ENCODE results near the gene SOBP.

The SOBP gene

DNA sequence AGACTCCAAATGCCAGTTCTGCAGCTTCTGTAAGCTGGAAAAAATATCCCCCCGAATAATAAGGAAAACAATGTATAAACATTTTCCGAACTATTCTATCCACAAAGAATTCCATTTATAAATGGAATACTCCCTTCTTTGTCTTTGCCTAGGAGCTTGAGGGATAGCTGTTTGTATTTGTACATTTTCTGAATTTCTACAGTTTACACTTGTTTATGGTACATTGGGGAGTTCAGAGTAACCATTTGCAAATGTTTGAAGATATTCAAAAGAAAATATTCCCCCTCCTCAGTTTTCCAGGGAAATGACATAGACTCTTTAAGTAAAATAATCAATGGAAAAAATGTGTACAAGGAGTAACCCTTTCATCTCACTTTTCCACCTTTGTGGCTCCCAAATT is 149.6 kb downstream of the SOBP start:
- DNase-seq (ENCODE audit: low spot score) = no peak

DNA sequence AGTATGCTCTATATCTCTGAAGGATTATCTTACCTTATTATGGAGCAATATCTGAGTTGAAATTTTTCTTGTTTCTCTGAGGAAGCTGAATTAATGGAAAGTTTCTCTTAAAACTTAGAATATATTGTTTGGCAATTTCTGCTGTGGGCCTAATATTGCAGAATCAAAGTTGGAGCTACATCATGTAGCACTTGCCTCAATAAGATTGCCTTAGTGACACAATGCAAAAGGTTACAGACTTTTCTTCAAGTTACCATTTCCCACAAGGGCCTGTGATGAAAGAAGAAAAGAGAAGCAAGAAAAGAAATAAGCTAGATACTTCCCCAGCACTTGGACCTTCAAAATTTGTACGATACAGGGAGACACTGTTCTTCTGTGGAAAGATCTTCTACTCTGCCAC is 151.2 kb downstream of the SOBP start:
- no peak for DNase-seq (ENCODE audit: low spot score)

DNA sequence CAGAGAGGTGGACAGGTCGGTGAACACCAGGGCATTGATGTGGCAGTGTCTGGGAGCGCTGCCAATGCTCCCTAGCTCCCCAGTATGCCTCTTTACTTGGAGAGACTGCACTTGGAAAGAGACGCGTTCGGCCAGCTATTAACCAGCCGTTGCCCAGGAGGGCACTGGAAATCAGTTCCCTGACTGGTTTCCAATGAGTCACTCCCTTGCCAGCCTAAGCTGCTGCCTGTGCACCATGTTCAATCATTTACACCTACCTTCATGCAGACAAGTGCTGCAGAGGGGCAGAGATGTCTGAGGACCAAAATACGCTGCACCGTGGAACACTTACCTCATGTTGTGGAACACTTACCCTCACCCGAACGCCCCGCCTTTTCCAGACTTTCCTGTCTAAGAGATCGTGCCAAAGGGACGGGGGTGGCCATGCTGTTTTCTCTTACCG is 151.6 kb downstream of the SOBP start:
- DNase-seq (ENCODE audit: low spot score) = no peak

DNA sequence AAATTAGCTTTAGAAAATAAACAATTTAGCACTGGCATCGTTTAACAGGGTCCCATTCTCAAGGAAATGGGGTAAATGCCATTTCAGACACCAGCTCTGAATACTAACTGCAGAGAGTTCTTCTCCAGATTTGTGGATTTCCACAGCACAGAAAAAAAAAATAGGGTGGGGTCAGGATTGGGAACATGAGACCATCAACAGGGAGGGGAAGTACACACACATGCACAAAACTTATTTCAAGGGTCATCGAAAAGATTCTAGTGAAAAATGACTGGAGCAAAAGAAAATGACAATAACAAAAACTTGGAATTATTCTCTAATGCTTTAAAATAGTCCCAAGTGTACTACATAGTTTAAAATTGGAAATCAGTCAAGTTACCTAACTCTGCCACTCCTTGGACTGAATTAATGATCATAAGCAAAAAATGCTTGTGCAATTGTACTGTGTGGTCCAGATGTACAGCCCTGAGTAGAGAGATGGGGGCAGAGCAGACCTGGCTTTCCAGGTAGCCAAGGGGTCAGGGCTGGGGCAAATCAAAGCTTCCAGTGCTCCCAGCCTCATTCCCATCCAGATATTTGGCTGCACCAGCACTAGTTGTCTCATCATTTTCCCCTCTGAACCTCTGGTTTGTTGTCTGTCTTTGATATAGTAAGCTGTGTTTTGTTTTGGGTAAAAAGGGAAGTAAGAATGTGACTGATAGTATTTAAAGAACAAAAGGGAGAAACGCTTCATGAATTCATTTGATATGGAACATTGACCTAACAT is 152.4 kb downstream of the SOBP start:
- no peak for DNase-seq (ENCODE audit: low spot score)

- no peak for DNase-seq (ENCODE audit: low spot score)
Measured at GRCh38 chr6:107642861-107643328, 153.0 kb downstream of the SOBP start.

GRCh38 chr6:107644513-107644912 is 154.6 kb downstream of the SOBP start:
- DNase-seq (ENCODE audit: low spot score) = no peak

DNA sequence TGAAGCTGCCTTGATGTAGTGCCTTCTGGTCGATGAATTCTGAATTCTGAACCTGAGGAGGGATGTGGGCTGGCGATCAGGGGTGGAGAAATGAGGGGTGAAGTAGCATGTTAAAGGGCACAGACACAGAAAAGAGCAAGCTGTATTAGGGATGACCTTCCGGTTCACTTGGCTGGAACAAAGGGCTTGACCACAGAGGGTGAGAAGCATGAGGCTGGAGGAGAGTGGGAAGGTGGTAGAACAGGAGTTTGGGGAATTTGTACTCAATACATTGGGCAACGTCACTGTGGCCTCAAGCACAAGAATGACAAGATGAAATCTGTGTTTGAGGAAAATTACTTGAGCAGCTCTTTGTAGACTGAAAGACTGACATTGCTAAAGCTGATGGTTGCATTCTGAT is 155.8 kb downstream of the SOBP start:
- DNase-seq (ENCODE audit: low spot score) = no peak

- no peak for DNase-seq (ENCODE audit: low spot score)
Measured at GRCh38 chr6:107646176-107646575, 156.3 kb downstream of the SOBP start.

- DNase-seq (ENCODE audit: low spot score) = no peak
Measured at GRCh38 chr6:107646776-107647438, 157.0 kb downstream of the SOBP start.

- DNase-seq (ENCODE audit: low spot score) = no peak
Measured at GRCh38 chr6:107647439-107647948, 157.6 kb downstream of the SOBP start.

DNA sequence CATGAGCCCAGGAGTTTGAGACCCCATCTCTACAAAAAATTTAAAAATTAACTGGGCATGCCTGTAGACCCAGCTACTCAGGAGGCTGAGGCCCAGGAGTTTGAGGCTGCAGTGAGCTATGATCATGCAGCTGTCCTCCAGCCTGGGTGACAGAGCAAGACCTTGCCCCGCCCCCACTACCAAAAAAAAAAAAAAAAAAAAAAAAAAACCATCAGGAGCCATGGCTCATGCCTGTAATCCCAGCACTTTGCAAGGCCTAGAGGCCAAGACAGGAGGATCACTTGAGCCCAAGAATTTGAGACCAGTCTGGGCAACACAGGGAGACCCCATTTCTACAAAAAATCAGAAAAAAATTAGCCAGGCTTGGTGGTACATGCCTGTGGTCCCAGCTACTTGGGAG is 159.1 kb downstream of the SOBP start:
- DNase-seq (ENCODE audit: low spot score) = no peak

GRCh38 chr6:107652526-107653182 is 162.7 kb downstream of the SOBP start:
- no peak for DNase-seq (ENCODE audit: low spot score)

DNA sequence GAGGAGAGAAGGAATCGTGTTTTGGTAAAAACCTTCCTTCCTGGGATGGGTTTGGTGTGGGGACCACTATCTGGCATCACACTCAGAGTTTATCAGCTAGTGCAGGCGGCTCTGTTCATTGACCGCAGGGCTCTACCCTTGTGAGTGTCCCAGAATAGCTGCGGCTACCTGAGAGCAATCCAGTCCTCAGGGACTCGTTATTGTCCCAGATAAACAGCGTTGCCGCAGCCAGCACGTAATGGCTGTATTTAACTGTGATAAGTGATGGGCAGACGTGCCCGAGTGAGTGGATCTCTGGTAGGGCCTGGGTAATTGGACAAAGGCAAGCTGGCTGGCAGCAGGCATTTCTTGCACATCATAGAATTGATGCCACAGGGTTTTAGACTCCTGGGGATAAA is 163.3 kb downstream of the SOBP start:
- DNase-seq (ENCODE audit: low spot score) = no peak

GRCh38 chr6:107653861-107654394 is 164.0 kb downstream of the SOBP start:
- DNase-seq (ENCODE audit: low spot score) = no peak

GRCh38 chr6:107654764-107655163 is 164.8 kb downstream of the SOBP start:
- DNase-seq (ENCODE audit: low spot score) = no peak

DNA sequence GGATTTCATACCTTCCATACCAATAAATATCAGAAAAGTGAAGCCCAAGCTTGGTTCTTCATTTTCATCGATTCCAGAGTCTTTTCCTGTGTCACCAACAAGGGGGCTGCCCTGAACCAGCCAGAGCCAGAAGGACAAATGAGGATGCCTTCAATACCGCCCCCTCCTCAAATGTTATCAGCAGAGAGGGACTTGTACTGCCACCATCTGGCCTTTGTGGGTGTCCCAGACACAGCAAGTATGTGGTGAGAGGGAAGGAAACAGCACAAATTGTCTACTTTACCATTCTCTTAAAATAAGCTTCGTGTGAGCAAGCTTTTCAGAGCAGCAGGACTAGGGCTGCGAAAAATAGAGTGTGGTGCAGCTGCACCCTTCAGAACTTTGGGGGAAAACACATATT is 165.3 kb downstream of the SOBP start:
- DNase-seq (ENCODE audit: low spot score) = no peak

- DNase-seq (ENCODE audit: low spot score) = no peak
Measured at GRCh38 chr6:107655864-107656263, 165.9 kb downstream of the SOBP start.

DNA sequence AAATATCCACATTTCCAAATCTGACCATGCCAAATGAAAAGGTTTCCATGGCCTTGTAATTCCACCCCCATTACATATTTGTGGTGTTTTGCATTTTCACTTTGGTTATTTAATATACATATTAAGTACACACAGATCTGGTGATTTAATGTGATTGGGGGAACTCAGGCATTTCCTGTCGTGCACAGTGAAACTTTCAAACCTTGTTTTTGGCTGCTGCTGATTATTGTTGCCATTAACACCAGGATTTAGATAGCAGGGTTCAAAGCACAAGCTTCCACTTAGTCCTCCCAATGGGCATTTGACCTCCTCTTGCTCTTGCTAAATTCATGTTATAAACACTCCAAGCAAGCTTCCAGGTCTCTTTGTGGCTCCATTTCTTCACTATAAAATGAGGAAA is 166.5 kb downstream of the SOBP start:
- DNase-seq (ENCODE audit: low spot score) = no peak

- DNase-seq (ENCODE audit: low spot score) = no peak
Measured at GRCh38 chr6:107656883-107657282, 167.0 kb downstream of the SOBP start.

- no peak for DNase-seq (ENCODE audit: low spot score)
Measured at GRCh38 chr6:107657373-107657754, 167.4 kb downstream of the SOBP start.

DNA sequence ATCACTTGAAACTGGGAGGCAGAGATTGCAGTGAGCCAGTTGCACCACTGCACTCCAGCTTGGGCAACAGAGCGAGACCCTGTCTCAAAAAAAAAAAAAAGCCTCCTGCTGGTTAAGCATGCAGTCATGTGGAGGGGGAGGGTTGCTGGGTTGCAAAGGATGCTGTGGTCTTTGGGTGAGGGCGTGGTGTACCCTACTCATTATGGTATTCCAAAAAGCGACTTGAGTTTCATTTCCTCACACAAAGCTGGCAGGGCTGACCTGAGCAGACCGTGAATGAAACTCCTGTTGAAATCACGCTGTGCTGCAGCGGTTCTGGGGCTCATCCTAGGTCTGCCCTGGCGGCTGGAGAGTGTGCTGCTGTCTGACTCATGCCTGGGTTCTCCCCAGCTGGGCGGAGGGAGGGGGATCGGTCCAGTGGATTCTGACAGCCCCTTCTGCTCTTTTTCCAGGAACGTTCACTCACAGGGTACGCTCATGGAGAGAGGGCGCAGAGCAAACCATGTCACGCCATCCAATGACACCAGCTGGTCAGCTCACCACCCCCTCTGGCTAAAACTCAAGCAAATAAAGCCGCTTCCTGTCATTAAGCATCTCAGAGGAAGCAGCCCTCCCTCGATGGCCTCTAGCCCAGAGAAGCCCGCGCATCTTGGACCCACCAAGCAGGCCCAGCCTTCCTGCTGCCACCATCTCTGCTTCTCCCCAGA is 168.0 kb downstream of the SOBP start:
- no peak for DNase-seq (ENCODE audit: low spot score)

All from COLO829 (cell line).